Measurements from ENCODE around the gene ZNF341.

GRCh38 chr20:33744181-33744580 is 12.4 kb downstream of the ZNF341 start:
- TF ChIP-seq POLR2A (IDR thresholded peaks at IDR 0.05; ENCODE audit: low read depth, low read length) (no peak), TAF1 (IDR thresholded peaks at IDR 0.05; ENCODE audit: borderline replicate concordance, low read depth, low read length) (no peak), POLR2AphosphoS5 (IDR thresholded peaks at IDR 0.05; ENCODE audit: low read depth, low read length) (no peak)

Data from GM12892 (cell line).